Karpas-422 (cell line): ENCODE results near the gene CCNQ. TPM values are rescaled to one million over a fixed set of nuclear protein-coding genes. Genes with fewer than 3 reads are reported as not detected.

Experiments used
- DNase-seq: peaks from one replicate; pipeline ENCODE4 v3.0.0-alpha.2; 2015
- H2AFZ ChIP-seq: fragments of 200-600 bp; sonication (generic); 2 replicates; pipeline ENCODE4 v1.6.1; 2014; ENCODE audit warnings: antibody characterized with exemption, low read length, mixed read lengths
- H3K27ac ChIP-seq: fragments of 200-600 bp; sonication (generic); 2 replicates; pipeline ENCODE4 v1.5.1; 2014; ENCODE audit warnings: mild to moderate bottlenecking, low read length, moderate library complexity
- H3K27me3 ChIP-seq: fragments of 200-600 bp; sonication (generic); 2 replicates; pipeline ENCODE4 v1.6.1; 2014; ENCODE audit warnings: low read length, mixed read lengths
- H3K36me3 ChIP-seq: fragments of 200-600 bp; sonication (generic); 2 replicates; pipeline ENCODE4 v1.6.1; 2014; ENCODE audit warnings: low read length, mixed read lengths; ENCODE audit not compliant: insufficient read depth
- H3K4me1 ChIP-seq: fragments of 200-600 bp; sonication (generic); 2 replicates; pipeline ENCODE4 v1.6.1; 2014; ENCODE audit warnings: mild to moderate bottlenecking, low read length, mixed read lengths
- H3K4me2 ChIP-seq: fragments of 200-600 bp; sonication (generic); 2 replicates; pipeline ENCODE4 v1.6.1; 2014; ENCODE audit warnings: low read length, low read depth, mild to moderate bottlenecking; ENCODE audit not compliant: poor library complexity, severe bottlenecking
- H3K4me3 ChIP-seq: fragments of 200-600 bp; sonication (generic); 2 replicates; pipeline ENCODE4 v1.5.1; 2014; ENCODE audit warnings: mild to moderate bottlenecking, antibody characterized with exemption, low read length, mixed read lengths
- H3K79me2 ChIP-seq: fragments of 200-600 bp; sonication (generic); 2 replicates; pipeline ENCODE4 v1.6.1; 2014; ENCODE audit warnings: mild to moderate bottlenecking, low read length, mixed read lengths
- H3K9ac ChIP-seq: fragments of 200-600 bp; sonication (generic); 2 replicates; pipeline ENCODE4 v1.6.0; 2014; ENCODE audit warnings: low read length
- H3K9me2 ChIP-seq: fragments of 200-600 bp; sonication (generic), shearing (Covaris generic); replicated peaks from 2 replicates; pipeline ENCODE4 v1.6.0; 2014; ENCODE audit warnings: mild to moderate bottlenecking, low read length, moderate library complexity; ENCODE audit not compliant: insufficient read depth
- H3K9me3 ChIP-seq: fragments of 300-700, 200-600 bp; sonication (generic); 2 replicates; pipeline ENCODE4 v1.6.1; 2014; ENCODE audit warnings: low read length, mixed read lengths
- H4K20me1 ChIP-seq: fragments of 200-600 bp; sonication (generic); 2 replicates; pipeline ENCODE4 v1.6.1; 2014; ENCODE audit warnings: mild to moderate bottlenecking, antibody characterized with exemption, low read length, low read depth; ENCODE audit not compliant: insufficient read depth
- total RNA-seq: library from RNA; depleted of rRNA; stranded (reverse); fragments of >200 nt; shearing (Covaris generic); gene quantifications from 2 replicates; pipeline ENCODE4 v1.2.3, GENCODE V29; 2014; ENCODE audit warnings: low replicate concordance

Gene CCNQ
- total RNA-seq, 1 experiment from 2014 or later = 29.1 TPM

GRCh38 chrX:153580700-153581386, 18.1 kb downstream of the CCNQ start:
- Histone ChIP-seq H3K9me3 (no peaks in the 10 kb centered on the region), H4K20me1 (no peaks in the 10 kb centered on the region), H3K9ac (no peak overlapping the region), H3K27me3 (no peaks in the 10 kb centered on the region), H3K79me2 (no peaks in the 10 kb centered on the region), H3K4me1 (peaks cover 16% of the 10 kb centered on the region), H3K36me3 (no peaks in the 10 kb centered on the region), H2AFZ (no peak overlapping the region), H3K4me2 (no peak overlapping the region), H3K9me2 (no peaks in the 10 kb centered on the region), H3K4me3 (no peak overlapping the region), H3K27ac (no peak overlapping the region)
- no peak for DNase-seq

GRCh38 chrX:153578889-153579288, 20.1 kb downstream of the CCNQ start:
- Histone ChIP-seq H3K4me2 (no peak overlapping the region), H3K4me1 (peaks cover 14% of the 10 kb centered on the region), H3K9me2 (no peaks in the 10 kb centered on the region), H4K20me1 (no peaks in the 10 kb centered on the region), H3K9ac (no peak overlapping the region), H3K36me3 (no peaks in the 10 kb centered on the region), H3K27ac (no peak overlapping the region), H3K79me2 (no peaks in the 10 kb centered on the region), H3K4me3 (no peak overlapping the region), H3K27me3 (no peaks in the 10 kb centered on the region), H3K9me3 (no peaks in the 10 kb centered on the region), H2AFZ (no peak overlapping the region)
- DNase-seq = no peak

- peaks cover 9% of the 10 kb centered on the region for H3K4me1 ChIP-seq
Observed at GRCh38 chrX:153578200-153578835, 20.6 kb downstream of the CCNQ start.

GRCh38 chrX:153576961-153577360, 22.0 kb downstream of the CCNQ start:
- no peak overlapping the region for H3K4me2 ChIP-seq
- no peak overlapping the region for H2AFZ ChIP-seq
- no peaks in the 10 kb centered on the region for H4K20me1 ChIP-seq
- H3K9me3 ChIP-seq = no peaks in the 10 kb centered on the region
- H3K36me3 ChIP-seq = no peaks in the 10 kb centered on the region
- H3K4me1 ChIP-seq = no peaks in the 10 kb centered on the region
- H3K79me2 ChIP-seq = no peaks in the 10 kb centered on the region
- H3K4me3 ChIP-seq = no peak overlapping the region
- no peak overlapping the region for H3K9ac ChIP-seq
- no peak for DNase-seq
- H3K27me3 ChIP-seq = no peaks in the 10 kb centered on the region
- no peak overlapping the region for H3K27ac ChIP-seq
- H3K9me2 ChIP-seq = no peaks in the 10 kb centered on the region

More at GRCh38 chrX:153578200-153578835, 20.6 kb downstream of the CCNQ start:
- no peak for DNase-seq
- no peak overlapping the region for H3K4me3 ChIP-seq
- H3K9ac ChIP-seq = no peak overlapping the region
- H3K27me3 ChIP-seq = no peaks in the 10 kb centered on the region
- no peak overlapping the region for H3K4me2 ChIP-seq
- H3K9me2 ChIP-seq = no peaks in the 10 kb centered on the region
- H3K27ac ChIP-seq = no peak overlapping the region
- no peaks in the 10 kb centered on the region for H3K9me3 ChIP-seq
- H3K36me3 ChIP-seq = no peaks in the 10 kb centered on the region
- H3K79me2 ChIP-seq = no peaks in the 10 kb centered on the region
- no peaks in the 10 kb centered on the region for H4K20me1 ChIP-seq
- no peak overlapping the region for H2AFZ ChIP-seq

GRCh38 chrX:153576239-153576870, 22.6 kb downstream of the CCNQ start:
- H3K9me2 ChIP-seq = no peaks in the 10 kb centered on the region
- H3K4me3 ChIP-seq = no peak overlapping the region
- no peaks in the 10 kb centered on the region for H4K20me1 ChIP-seq
- no peak for DNase-seq
- H3K27me3 ChIP-seq = no peaks in the 10 kb centered on the region
- H3K79me2 ChIP-seq = no peaks in the 10 kb centered on the region
- H3K4me2 ChIP-seq = no peak overlapping the region
- no peak overlapping the region for H3K27ac ChIP-seq
- no peaks in the 10 kb centered on the region for H3K4me1 ChIP-seq
- H3K9ac ChIP-seq = no peak overlapping the region
- no peak overlapping the region for H2AFZ ChIP-seq
- H3K9me3 ChIP-seq = no peaks in the 10 kb centered on the region
- no peaks in the 10 kb centered on the region for H3K36me3 ChIP-seq

GRCh38 chrX:153573984-153574383, 25.0 kb downstream of the CCNQ start:
- Histone ChIP-seq H3K4me2 (no peak overlapping the region), H3K36me3 (no peaks in the 10 kb centered on the region), H3K9me3 (no peaks in the 10 kb centered on the region), H3K79me2 (no peaks in the 10 kb centered on the region), H4K20me1 (no peaks in the 10 kb centered on the region), H2AFZ (no peak overlapping the region), H3K4me1 (no peaks in the 10 kb centered on the region), H3K4me3 (no peak overlapping the region), H3K27ac (no peak overlapping the region), H3K9ac (no peak overlapping the region), H3K27me3 (no peaks in the 10 kb centered on the region), H3K9me2 (no peaks in the 10 kb centered on the region)
- DNase-seq = peak; percentile 82

GRCh38 chrX:153572601-153573000, 26.3 kb downstream of the CCNQ start:
- DNase-seq = no peak
- Histone ChIP-seq H2AFZ (no peak overlapping the region), H3K9ac (no peak overlapping the region), H3K79me2 (no peaks in the 10 kb centered on the region), H3K36me3 (no peaks in the 10 kb centered on the region), H3K4me1 (no peaks in the 10 kb centered on the region), H3K9me3 (no peaks in the 10 kb centered on the region), H4K20me1 (no peaks in the 10 kb centered on the region), H3K9me2 (no peaks in the 10 kb centered on the region), H3K27ac (no peak overlapping the region), H3K4me3 (no peak overlapping the region), H3K4me2 (no peak overlapping the region), H3K27me3 (no peaks in the 10 kb centered on the region)

GRCh38 chrX:153571534-153571908, 27.4 kb downstream of the CCNQ start:
- no peaks in the 10 kb centered on the region for H3K4me1 ChIP-seq
- no peak overlapping the region for H3K27ac ChIP-seq
- no peak overlapping the region for H3K4me2 ChIP-seq
- no peaks in the 10 kb centered on the region for H3K27me3 ChIP-seq
- no peaks in the 10 kb centered on the region for H3K9me2 ChIP-seq
- H2AFZ ChIP-seq = no peak overlapping the region
- H4K20me1 ChIP-seq = no peaks in the 10 kb centered on the region
- H3K79me2 ChIP-seq = no peaks in the 10 kb centered on the region
- H3K9me3 ChIP-seq = no peaks in the 10 kb centered on the region
- H3K9ac ChIP-seq = no peak overlapping the region
- no peak overlapping the region for H3K4me3 ChIP-seq
- H3K36me3 ChIP-seq = no peaks in the 10 kb centered on the region
- DNase-seq = no peak
